H1 (cell line): Measurements from ENCODE around the gene FANCD2. TPM values are rescaled to one million over a fixed set of nuclear protein-coding genes. Genes with fewer than 3 reads are reported as not detected.

ENCODE experiments used
- CTCF ChIA-PET: fragments of 300-600 bp; sonication (Branson Sonifier 250); formaldehyde crosslinking; loops from one replicate; lab custom pipeline; 2021; ENCODE audit not compliant: partially characterized antibody; lab: Charles Lee
- POLR2A ChIA-PET: fragments of 300-600 bp; sonication (Branson Sonifier 250); formaldehyde crosslinking; loops from one replicate; lab custom pipeline; 2021; ENCODE audit warnings: inconsistent platforms; ENCODE audit not compliant: partially characterized antibody; lab: Charles Lee
- DNase-seq, 2 experiments: peaks; one replicate each; pipeline versions ENCODE4 v3.0.0 to v3.0.0-alpha.2; 2010 to 2022; ENCODE audit warnings: low spot score in 2 of 2, low read depth in 1 of 2, mixed read lengths in 1 of 2
- FAIRE-seq: peaks from 2 replicates; lab custom pipeline; 2011; peaks lifted over from hg19 to GRCh38; lab: Jason Lieb, UNC
- H2AFZ ChIP-seq: 2 replicates; pipeline ENCODE4 v1.8.1; 2012; ENCODE audit warnings: low read length, inconsistent platforms
- H2AK5ac ChIP-seq: 2 replicates; pipeline ENCODE4 v1.6.1; 2013; ENCODE audit warnings: low read depth, low read length
- H2BK120ac ChIP-seq: replicated peaks from 2 replicates; pipeline ENCODE3; 2013; ENCODE audit warnings: low read depth, low read length, inconsistent platforms
- H2BK12ac ChIP-seq: 2 replicates; pipeline ENCODE4 v1.6.1; 2013; ENCODE audit warnings: low read depth, low read length
- H2BK15ac ChIP-seq: 2 replicates; pipeline ENCODE4 v1.6.1; 2013; ENCODE audit warnings: low read length
- H2BK20ac ChIP-seq: 2 replicates; pipeline ENCODE4 v1.6.1; 2013; ENCODE audit warnings: low read length
- H2BK5ac ChIP-seq: 2 replicates; pipeline ENCODE4 v1.6.1; 2013; ENCODE audit warnings: low read depth, low read length
- H3K14ac ChIP-seq: 2 replicates; pipeline ENCODE4 v1.6.1; 2013; ENCODE audit warnings: inconsistent platforms; ENCODE audit not compliant: insufficient read length
- H3K18ac ChIP-seq: 2 replicates; pipeline ENCODE4 v1.6.1; 2013; ENCODE audit warnings: low read length; ENCODE audit errors: extremely low read depth
- H3K23ac ChIP-seq: 2 replicates; pipeline ENCODE4 v1.6.1; 2013; ENCODE audit warnings: inconsistent platforms; ENCODE audit not compliant: insufficient read length
- H3K23me2 ChIP-seq: 2 replicates; pipeline ENCODE4 v1.6.1; 2013; ENCODE audit warnings: low read depth, low read length
- H3K27ac ChIP-seq: 2 replicates; pipeline ENCODE4 v1.6.1; 2011; ENCODE audit warnings: low read depth, low read length, inconsistent platforms
- H3K27me3 ChIP-seq, 4 experiments: replicated peaks in 1 of 4; 1 replicate in 1 of 4; 2 replicates in 3 of 4; pipeline versions ENCODE4 v1.6.1 to v1.8.1; 2011 to 2013; ENCODE audit warnings: low read length in 3 of 4, mild to moderate bottlenecking in 3 of 4, inconsistent platforms in 2 of 4, mixed read lengths in 2 of 4, moderate library complexity in 1 of 4; ENCODE audit not compliant: control insufficient read depth in 3 of 4, insufficient read depth in 3 of 4; ENCODE audit errors: extremely low read depth in 1 of 4
- H3K36me3 ChIP-seq, 4 experiments: 2 replicates each; pipeline versions ENCODE4 v1.6.1 to v1.8.1; 2011 to 2013; ENCODE audit warnings: mild to moderate bottlenecking in 4 of 4, low read length in 3 of 4, moderate library complexity in 2 of 4, control low read depth in 1 of 4, inconsistent platforms in 1 of 4; ENCODE audit not compliant: insufficient read depth in 4 of 4, control insufficient read depth in 2 of 4
- H3K4ac ChIP-seq: replicated peaks from 2 replicates; pipeline ENCODE3; 2013; ENCODE audit warnings: low read length, low read depth, mixed read lengths, inconsistent platforms; ENCODE audit not compliant: insufficient read length
- H3K4me1 ChIP-seq, 4 experiments: replicated peaks in 1 of 4; 1 replicate in 1 of 4; 2 replicates in 3 of 4; pipeline versions ENCODE4 v1.6.1 to v1.8.1; 2011 to 2013; ENCODE audit warnings: low read length in 3 of 4, inconsistent platforms in 2 of 4, mixed read lengths in 1 of 4; ENCODE audit not compliant: insufficient read depth in 4 of 4, control insufficient read depth in 3 of 4
- H3K4me2 ChIP-seq, 2 experiments: 2 replicates each; pipeline versions ENCODE4 v1.6.1 to v1.8.1; 2011 to 2013; ENCODE audit warnings: low read depth in 2 of 2, low read length in 2 of 2, control low read depth in 1 of 2, inconsistent platforms in 1 of 2, mild to moderate bottlenecking in 1 of 2; ENCODE audit not compliant: insufficient read depth in 1 of 2
- H3K4me3 ChIP-seq, 4 experiments: fragments of 200-600, 300-600 bp in 1 of 4; sonication (generic), shearing (Covaris generic), sonication (Bioruptor Twin) in 1 of 4; 2 replicates each; pipeline versions ENCODE4 v1.5.1 to v1.8.1; 2011 to 2016; ENCODE audit warnings: low read length in 4 of 4, low read depth in 3 of 4, control low read depth in 2 of 4, inconsistent platforms in 2 of 4, mild to moderate bottlenecking in 2 of 4, mixed read lengths in 1 of 4, moderate library complexity in 1 of 4; ENCODE audit not compliant: insufficient read depth in 2 of 4; ENCODE audit errors: extremely low read depth in 1 of 4
- H3K56ac ChIP-seq: replicated peaks from 2 replicates; pipeline ENCODE3; 2013; ENCODE audit warnings: low read depth, mild to moderate bottlenecking, mixed read lengths, low read length, inconsistent platforms; ENCODE audit not compliant: insufficient read length
- H3K79me1 ChIP-seq: 2 replicates; pipeline ENCODE4 v1.6.1; 2013; ENCODE audit warnings: low read depth, low read length, control low read depth
- H3K79me2 ChIP-seq, 2 experiments: 2 replicates each; pipeline versions ENCODE4 v1.6.1 to v1.8.1; 2012 to 2013; ENCODE audit warnings: low read length in 2 of 2, mild to moderate bottlenecking in 2 of 2, inconsistent platforms in 1 of 2; ENCODE audit not compliant: insufficient read depth in 2 of 2, control insufficient read depth in 1 of 2
- H3K9ac ChIP-seq, 4 experiments: replicated peaks in 1 of 4; 1 replicate in 1 of 4; 2 replicates in 3 of 4; pipeline versions ENCODE4 v1.6.1 to v1.8.1; 2011 to 2013; ENCODE audit warnings: low read depth in 3 of 4, low read length in 3 of 4, control low read depth in 2 of 4, mild to moderate bottlenecking in 2 of 4, moderate library complexity in 2 of 4, inconsistent platforms in 1 of 4; ENCODE audit errors: extremely low read depth in 1 of 4
- H3K9me3 ChIP-seq, 2 experiments: 2 replicates each; pipeline versions ENCODE4 v1.6.1 to v1.8.1; 2012 to 2013; ENCODE audit warnings: mild to moderate bottlenecking in 2 of 2, moderate library complexity in 2 of 2, control low read depth in 1 of 2, inconsistent platforms in 1 of 2, low read depth in 1 of 2, low read length in 1 of 2, mixed read lengths in 1 of 2; ENCODE audit not compliant: insufficient read depth in 2 of 2
- H4K20me1 ChIP-seq, 2 experiments: replicated peaks in 1 of 2; 2 replicates each; pipeline versions ENCODE3 to v1.8.1; 2011 to 2013; ENCODE audit warnings: inconsistent platforms in 2 of 2, low read length in 2 of 2, mild to moderate bottlenecking in 1 of 2; ENCODE audit not compliant: insufficient read depth in 2 of 2, control insufficient read depth in 1 of 2
- H4K5ac ChIP-seq: 2 replicates; pipeline ENCODE4 v1.6.1; 2013; ENCODE audit warnings: low read length, low read depth, mixed read lengths, inconsistent platforms; ENCODE audit not compliant: insufficient read length
- H4K8ac ChIP-seq: 2 replicates; pipeline ENCODE4 v1.8.0; 2013; ENCODE audit warnings: mild to moderate bottlenecking, moderate library complexity, low read length, inconsistent platforms; ENCODE audit not compliant: insufficient read depth; ENCODE audit errors: extremely low read depth
- H4K91ac ChIP-seq: replicated peaks from 2 replicates; pipeline ENCODE3; 2013; ENCODE audit warnings: low read length, mixed read lengths, inconsistent platforms; ENCODE audit not compliant: insufficient read length
- EP300 ChIP-seq, 2 experiments: IDR thresholded peaks; 1 replicate in 1 of 2; 2 replicates in 1 of 2; pipeline ENCODE4 v1.6.1; 2011 to 2012; ENCODE audit warnings: low read depth in 2 of 2, low read length in 2 of 2, mild to moderate bottlenecking in 2 of 2, borderline replicate concordance in 1 of 2, inconsistent platforms in 1 of 2, moderate library complexity in 1 of 2
- GABPA ChIP-seq: IDR thresholded peaks from 2 replicates; pipeline ENCODE4 v1.6.1; 2011; ENCODE audit warnings: mild to moderate bottlenecking, low read length, moderate library complexity, borderline replicate concordance; ENCODE audit not compliant: insufficient read depth
- RFX5 ChIP-seq: IDR thresholded peaks from 2 replicates; pipeline ENCODE4 v1.6.1; 2011; ENCODE audit warnings: low read depth, low read length, improper control_type of control experiment, borderline replicate concordance
- RNF2 ChIP-seq: fragments of 200-900, 300-1000 bp; sonication (generic); IDR thresholded peaks from 2 replicates; pipeline ENCODE4 v1.7.1; 2016; ENCODE audit warnings: borderline replicate concordance, low read depth, mild to moderate bottlenecking, antibody characterized with exemption, low read length; ENCODE audit not compliant: poor library complexity, severe bottlenecking; ENCODE audit errors: missing control alignments
- TCF12 ChIP-seq: IDR thresholded peaks from 2 replicates; pipeline ENCODE4 v1.6.1; 2011; ENCODE audit warnings: low read depth, mild to moderate bottlenecking, low read length
- ZNF274 ChIP-seq: IDR thresholded peaks from 2 replicates; pipeline ENCODE4 v1.7.0; 2012; ENCODE audit warnings: low read length, borderline replicate concordance; ENCODE audit errors: extremely low read depth
- WGBS, 2 experiments: shearing (Covaris generic) in 1 of 2; methylation state at CpG; one replicate each; pipeline versions ENCODE4 v1.1.6 to v1.1.7; 2013 to 2015; ENCODE audit warnings: low lambda C conversion rate in 2 of 2, mixed read lengths in 2 of 2, inconsistent platforms in 1 of 2, low coverage in 1 of 2, missing lambda C conversion rate in 1 of 2; ENCODE audit not compliant: insufficient replicate concordance in 2 of 2, insufficient coverage in 1 of 2, insufficient read length in 1 of 2; ENCODE audit errors: extremely low coverage in 1 of 2, missing lambda C conversion rate in 1 of 2; 5-methylcytosine and 5-hydroxymethylcytosine counted together
- polyA plus RNA-seq, 7 experiments: library from polyadenylated mRNA; depleted of rRNA in 3 of 7; stranded (reverse) in 5 of 7; unstranded in 2 of 7; fragments of >200 nt in 5 of 7; fragments of 200-250 nt in 2 of 7; gene quantifications; 1 replicate in 5 of 7; 2 replicates in 1 of 7; 4 replicates in 1 of 7; pipeline versions ENCODE4 v1.2.1 to v1.2.3, GENCODE V29; 2011 to 2013; ENCODE audit warnings: missing spikeins in 2 of 7, mixed read lengths in 2 of 7
- total RNA-seq: library from RNA; stranded (reverse); fragmentation: NEBNext Ultra II Directional; extraction: Animal tissue kit (Norgen Biotek cat#: 25700); gene quantifications from 2 replicates; pipeline ENCODE4 v1.2.1, GENCODE V29; 2021
- TF ChIP-seq, protein P1 (sequence below): IDR thresholded peaks from 2 replicates; pipeline ENCODE4 v1.6.1; 2012; ENCODE audit warnings: inconsistent platforms

Gene FANCD2
- total and polyA plus RNA-seq, 2 of the 8 experiments (the other 6 are each of a cell fraction or from before 2014, with no cell fraction given) = 33.1 to 77.8 TPM

DNA sequence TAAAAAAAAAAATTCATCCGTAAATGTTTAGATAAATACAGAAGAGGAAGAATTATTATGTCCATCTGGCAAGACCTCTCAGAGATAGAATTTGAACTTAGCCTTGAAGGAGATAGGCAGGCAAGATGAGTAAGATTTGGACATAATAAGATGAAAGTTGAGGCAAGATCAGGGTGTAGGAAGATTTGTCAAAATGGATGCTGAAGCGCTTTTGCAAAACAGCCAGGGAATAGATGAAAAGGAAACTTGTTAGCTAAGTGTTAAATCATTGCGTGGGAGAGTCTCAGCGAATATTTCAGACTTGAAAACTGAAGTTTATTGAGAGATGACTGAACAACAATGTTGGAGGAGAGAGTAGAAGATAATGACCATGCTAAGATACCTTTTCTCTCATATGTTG is 96.5 kb downstream of the FANCD2 start:
- Histone ChIP-seq H3K9ac (no peak overlapping the region), H3K23me2 (no peaks in the 10 kb centered on the region), H3K27ac (no peak overlapping the region), H4K5ac (no peak overlapping the region), H3K79me1 (peaks cover 5% of the 10 kb centered on the region; the same call in 1 of the 2 replicates), H3K14ac (no peak overlapping the region), H3K4me2 (no peak overlapping the region), H3K27me3 (no peaks in the 10 kb centered on the region), H4K8ac (no peak overlapping the region), H2BK120ac (no peak overlapping the region), H2BK15ac (no peak overlapping the region), H3K56ac (no peak overlapping the region)
- no peak for DNase-seq
- FAIRE-seq = no peak
- TF ChIP-seq RFX5 (no peak), RNF2 (no peak), GABPA (no peak), TCF12 (no peak), ZNF274 (no peak), EP300 (IDR thresholded peaks at IDR 0.05; ENCODE audit: borderline replicate concordance in 1 of 2, low read depth in 2 of 2, low read length in 2 of 2) (no peak)
- TF ChIP-seq, protein P1, sequence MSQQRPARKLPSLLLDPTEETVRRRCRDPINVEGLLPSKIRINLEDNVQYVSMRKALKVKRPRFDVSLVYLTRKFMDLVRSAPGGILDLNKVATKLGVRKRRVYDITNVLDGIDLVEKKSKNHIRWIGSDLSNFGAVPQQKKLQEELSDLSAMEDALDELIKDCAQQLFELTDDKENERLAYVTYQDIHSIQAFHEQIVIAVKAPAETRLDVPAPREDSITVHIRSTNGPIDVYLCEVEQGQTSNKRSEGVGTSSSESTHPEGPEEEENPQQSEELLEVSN = no peak
- TF ChIP-seq, all 59 proteins: peak for 0
- Histone ChIP-seq H3K4ac (no peak overlapping the region), H3K4me3 (no peak overlapping the region), H2BK20ac (no peak overlapping the region), H2AFZ (no peak overlapping the region), H2BK12ac (no peak overlapping the region), H3K9me3 (no peaks in the 10 kb centered on the region), H4K20me1 (peaks cover 0 to 8% of the 10 kb centered on the region in 2 experiments), H2AK5ac (no peak overlapping the region), H3K79me2 (peaks cover 0 to 34% of the 10 kb centered on the region in 2 experiments; a peak in 2 of 4 replicates), H3K4me1 (no peaks in the 10 kb centered on the region), H3K18ac (no peak overlapping the region), H3K23ac (no peak overlapping the region), H3K36me3 (peaks cover 5 to 31% (median 14%) of the 10 kb centered on the region in 4 experiments; a peak in 6 of 8 replicates), H2BK5ac (no peak overlapping the region), H4K91ac (no peak overlapping the region)
- ChIA-PET POLR2A (interaction anchor here (0.6 to 1.4 kb wide), 2 partner anchors 10 to 13 kb away, joined by 3 read pairs; no protein-coding TSS in a partner anchor), CTCF (interaction anchor here (1.4 kb wide), 1 partner anchor 12 kb away, joined by 3 read pairs; no protein-coding TSS in a partner anchor)
- 99% methylated on average over 4 of the region's 4 CpGs; no CpG with 5 or more reads in 1 of the 2 experiments for WGBS, 2 experiments
